ENCODE results near the gene CDK5RAP1. TPM values are rescaled to one million over a fixed set of nuclear protein-coding genes. Genes with fewer than 3 reads are reported as not detected.

CDK5RAP1 gene
- total and polyA plus RNA-seq, 10 donors = 21.3 to 93.0 (median 33.7) TPM

GRCh38 chr20:33359399-33360261 lies 41.7 kb downstream of the CDK5RAP1 start:
- TF ChIP-seq, protein P1, sequence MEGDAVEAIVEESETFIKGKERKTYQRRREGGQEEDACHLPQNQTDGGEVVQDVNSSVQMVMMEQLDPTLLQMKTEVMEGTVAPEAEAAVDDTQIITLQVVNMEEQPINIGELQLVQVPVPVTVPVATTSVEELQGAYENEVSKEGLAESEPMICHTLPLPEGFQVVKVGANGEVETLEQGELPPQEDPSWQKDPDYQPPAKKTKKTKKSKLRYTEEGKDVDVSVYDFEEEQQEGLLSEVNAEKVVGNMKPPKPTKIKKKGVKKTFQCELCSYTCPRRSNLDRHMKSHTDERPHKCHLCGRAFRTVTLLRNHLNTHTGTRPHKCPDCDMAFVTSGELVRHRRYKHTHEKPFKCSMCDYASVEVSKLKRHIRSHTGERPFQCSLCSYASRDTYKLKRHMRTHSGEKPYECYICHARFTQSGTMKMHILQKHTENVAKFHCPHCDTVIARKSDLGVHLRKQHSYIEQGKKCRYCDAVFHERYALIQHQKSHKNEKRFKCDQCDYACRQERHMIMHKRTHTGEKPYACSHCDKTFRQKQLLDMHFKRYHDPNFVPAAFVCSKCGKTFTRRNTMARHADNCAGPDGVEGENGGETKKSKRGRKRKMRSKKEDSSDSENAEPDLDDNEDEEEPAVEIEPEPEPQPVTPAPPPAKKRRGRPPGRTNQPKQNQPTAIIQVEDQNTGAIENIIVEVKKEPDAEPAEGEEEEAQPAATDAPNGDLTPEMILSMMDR (IDR thresholded peaks at IDR 0.05 in 8 of 11, conservative IDR thresholded peaks at IDR 0.05 in 3 of 11) = no peak
- no peak for TF ChIP-seq POLR2A (IDR thresholded peaks at IDR 0.05)
- no peak for TF ChIP-seq POLR2AphosphoS5 (IDR thresholded peaks at IDR 0.05)
- H3K9me3 ChIP-seq = no peaks in the 10 kb centered on the region
- H3K4me3 ChIP-seq = no peak overlapping the region
- H3K4me1 ChIP-seq = no peaks in the 10 kb centered on the region
- H3K27ac ChIP-seq = no peak overlapping the region
- 86 to 95% (median 93%) methylated on average over 8 of the region's 8 CpGs for WGBS, 5 donors
- H3K36me3 ChIP-seq = peaks cover 4 to 100% (median 69%) of the 10 kb centered on the region in 6 donors
- intact Hi-C loops (cut with DNase I; ENCODE audit: low total_unique reads) = no loop called here
- no peak for DNase-seq
- no peaks in the 10 kb centered on the region for H3K27me3 ChIP-seq (replicated peaks in 1 of 7)

GRCh38 chr20:33353013-33353402 lies 48.3 kb downstream of the CDK5RAP1 start:
- H3K36me3 ChIP-seq = peaks cover 0 to 94% (median 33%) of the 10 kb centered on the region in 6 donors
- no peaks in the 10 kb centered on the region for H3K27me3 ChIP-seq (replicated peaks in 1 of 7)
- no peak overlapping the region for H3K27ac ChIP-seq
- no peak overlapping the region for H3K4me3 ChIP-seq
- TF ChIP-seq POLR2A (IDR thresholded peaks at IDR 0.05) = no peak
- no peak for TF ChIP-seq POLR2AphosphoS5 (IDR thresholded peaks at IDR 0.05)
- TF ChIP-seq, protein P1 (IDR thresholded peaks at IDR 0.05 in 8 of 11, conservative IDR thresholded peaks at IDR 0.05 in 3 of 11) = no peak
- 89 to 97% (median 93%) methylated on average over 4 of the region's 4 CpGs for WGBS, 5 donors
- no peaks in the 10 kb centered on the region for H3K4me1 ChIP-seq
- H3K9me3 ChIP-seq = no peaks in the 10 kb centered on the region
- DNase-seq = no peak
- intact Hi-C loops (cut with DNase I; ENCODE audit: low total_unique reads) = no loop called here

DNA sequence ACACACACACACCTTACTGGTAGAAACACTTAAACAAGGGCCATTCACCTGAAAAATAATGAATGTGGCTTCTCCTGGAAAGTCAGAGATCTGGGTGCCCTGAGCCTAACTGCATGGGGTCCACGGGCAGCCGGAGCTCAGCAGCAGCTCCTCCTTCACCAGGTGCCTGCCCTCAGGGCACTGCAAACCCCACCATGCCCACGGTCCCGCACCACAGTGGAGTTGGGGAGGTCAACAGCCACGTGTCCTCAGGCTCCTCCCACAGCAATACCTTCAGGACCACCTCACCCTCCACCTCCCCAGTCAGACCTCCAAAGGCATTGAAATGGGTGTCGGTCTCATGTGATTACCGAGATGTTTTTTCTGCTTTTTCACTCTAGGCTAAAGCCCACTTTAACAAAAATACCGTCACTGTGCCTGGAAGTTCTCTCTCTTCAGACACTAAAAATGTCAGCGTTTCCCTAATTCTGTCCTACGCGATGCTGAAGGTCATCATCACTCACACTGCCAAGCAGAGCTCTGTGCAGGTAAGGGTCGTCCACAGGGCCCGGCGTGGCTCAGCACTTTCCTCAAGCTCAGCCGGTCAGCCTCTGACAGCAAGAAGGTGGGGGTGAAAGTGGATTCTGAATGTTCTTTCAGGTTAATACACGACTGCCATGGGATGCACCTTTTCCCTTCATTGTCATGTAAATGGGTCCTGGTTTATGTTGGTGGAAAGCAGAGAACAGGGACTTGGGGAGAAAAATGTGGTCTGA lies 48.9 kb downstream of the CDK5RAP1 start:
- H3K36me3 ChIP-seq = peaks cover 0 to 94% (median 30%) of the 10 kb centered on the region in 6 donors
- 86 to 92% (median 86%) methylated on average over 16 of the region's 16 CpGs for WGBS, 5 donors
- no peaks in the 10 kb centered on the region for H3K4me1 ChIP-seq
- no peak overlapping the region for H3K4me3 ChIP-seq
- no peaks in the 10 kb centered on the region for H3K9me3 ChIP-seq
- no peaks in the 10 kb centered on the region for H3K27me3 ChIP-seq (replicated peaks in 1 of 7)
- TF ChIP-seq, protein P1 (IDR thresholded peaks at IDR 0.05 in 8 of 11, conservative IDR thresholded peaks at IDR 0.05 in 3 of 11) = no peak
- no peak for TF ChIP-seq POLR2A (IDR thresholded peaks at IDR 0.05)
- no peak for TF ChIP-seq POLR2AphosphoS5 (IDR thresholded peaks at IDR 0.05)
- DNase-seq = no peak
- no peak overlapping the region for H3K27ac ChIP-seq
- intact Hi-C loops (cut with DNase I; ENCODE audit: low total_unique reads) = no loop called here

GRCh38 chr20:33351696-33352095 lies 49.6 kb downstream of the CDK5RAP1 start:
- TF ChIP-seq, protein P1 (IDR thresholded peaks at IDR 0.05 in 8 of 11, conservative IDR thresholded peaks at IDR 0.05 in 3 of 11) = no peak
- TF ChIP-seq POLR2AphosphoS5 (IDR thresholded peaks at IDR 0.05) (no peak), POLR2A (IDR thresholded peaks at IDR 0.05) (no peak)
- peak overlapping the region in 2 of 8 donors; percentile 16 to 33 for H3K27ac ChIP-seq
- H3K9me3 ChIP-seq = no peaks in the 10 kb centered on the region
- H3K4me1 ChIP-seq = no peaks in the 10 kb centered on the region
- DNase-seq = no peak
- no peak overlapping the region for H3K4me3 ChIP-seq
- 61 to 78% (median 70%) methylated on average over 3 of the region's 3 CpGs for WGBS, 5 donors
- intact Hi-C loops (cut with DNase I; ENCODE audit: low total_unique reads) = no loop called here
- H3K27me3 ChIP-seq (replicated peaks in 1 of 7) = no peaks in the 10 kb centered on the region
- peaks cover 0 to 88% (median 25%) of the 10 kb centered on the region in 6 donors for H3K36me3 ChIP-seq

All from spleen (tissue), 11 donors.